HL-60 (cell line): Measurements from ENCODE around the gene KSR2.

Experiments used
- DNase-seq, 2 experiments: peaks; one replicate each; pipeline ENCODE4 v3.0.0-alpha.2; 2010 to 2020; ENCODE audit warnings: low read depth in 1 of 2, low spot score in 1 of 2
- H3K27ac ChIP-seq: fragments of 250-450 bp; sonication (Bioruptor Pico); replicated peaks from 2 replicates; pipeline ENCODE4 v1.5.1; 2020; ENCODE audit warnings: mild to moderate bottlenecking, moderate library complexity
- H3K27me3 ChIP-seq: fragments of 250-450 bp; sonication (Bioruptor Pico); 2 replicates; pipeline ENCODE4 v1.5.1; 2021; ENCODE audit warnings: mild to moderate bottlenecking, moderate library complexity; ENCODE audit not compliant: insufficient read depth, poor library complexity, severe bottlenecking
- H3K4me3 ChIP-seq: replicated peaks from 2 replicates; pipeline ENCODE4 v1.5.1; 2011; ENCODE audit warnings: mild to moderate bottlenecking, control low read depth, low read length; ENCODE audit not compliant: insufficient read depth
- CTCF ChIP-seq: IDR thresholded peaks from one replicate; pipeline ENCODE4 v1.5.1; 2011; ENCODE audit warnings: low read length, control low read depth, inconsistent platforms; ENCODE audit not compliant: insufficient read depth
- GABPA ChIP-seq: IDR thresholded peaks from 2 replicates; pipeline ENCODE4 v1.6.1; 2012; ENCODE audit warnings: low read depth
- POLR2AphosphoS5 ChIP-seq: IDR thresholded peaks from 2 replicates; pipeline ENCODE4 v1.6.1; 2012; ENCODE audit warnings: low read depth
- REST ChIP-seq: IDR thresholded peaks from 2 replicates; pipeline ENCODE4 v1.6.1; 2012; ENCODE audit warnings: low read depth; ENCODE audit not compliant: insufficient replicate concordance
- SPI1 ChIP-seq: IDR thresholded peaks from 2 replicates; pipeline ENCODE4 v1.6.1; 2012; ENCODE audit warnings: low read depth, mild to moderate bottlenecking, borderline replicate concordance

The KSR2 gene

GRCh38 chr12:117904051-117904450 lies 64.7 kb downstream of the KSR2 start:
- Histone ChIP-seq H3K27ac (no peak overlapping the region), H3K27me3 (no peaks in the 10 kb centered on the region), H3K4me3 (no peak overlapping the region)
- TF ChIP-seq REST, result no peak
- no peak for TF ChIP-seq POLR2AphosphoS5
- no peak for DNase-seq

DNA sequence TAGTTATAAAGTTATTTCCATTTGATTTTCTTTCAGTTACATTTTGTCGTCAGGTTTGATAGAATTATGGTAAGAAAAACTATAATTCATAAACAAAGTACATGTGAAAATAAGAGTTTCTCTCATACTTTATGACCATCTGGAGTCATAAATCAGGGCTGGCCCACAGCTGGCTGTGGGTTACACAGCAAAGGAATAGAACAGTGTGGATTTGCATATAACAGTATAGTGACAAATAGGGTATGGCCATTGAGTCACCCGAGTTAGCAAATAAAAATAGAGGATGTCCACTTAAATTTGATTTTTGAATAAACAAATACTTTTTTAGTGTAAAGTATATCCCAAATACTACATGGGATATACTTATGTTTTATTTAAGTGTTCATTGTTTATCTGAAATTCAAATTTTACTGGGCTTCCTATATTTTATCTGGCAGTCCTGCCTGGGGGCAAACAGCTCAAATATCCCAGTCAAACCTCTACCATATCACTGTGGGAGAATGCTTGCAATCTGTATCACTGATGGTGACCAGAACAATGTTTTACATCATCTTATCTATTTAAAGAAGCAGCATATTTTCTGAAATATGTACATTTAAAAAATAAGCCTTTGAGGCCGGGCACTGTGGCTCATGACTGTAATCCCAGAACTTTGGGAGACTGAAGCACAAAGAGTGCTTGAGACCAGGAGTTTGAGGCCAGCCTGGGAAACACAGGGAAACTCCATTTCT lies 65.5 kb downstream of the KSR2 start:
- no peak overlapping the region for H3K4me3 ChIP-seq
- no peak for TF ChIP-seq REST
- TF ChIP-seq POLR2AphosphoS5, result no peak
- TF ChIP-seq SPI1, result no peak
- no peak for TF ChIP-seq GABPA
- TF ChIP-seq CTCF, result no peak
- DNase-seq, result no peak
- no peaks in the 10 kb centered on the region for H3K27me3 ChIP-seq
- H3K27ac ChIP-seq, result no peak overlapping the region

DNA sequence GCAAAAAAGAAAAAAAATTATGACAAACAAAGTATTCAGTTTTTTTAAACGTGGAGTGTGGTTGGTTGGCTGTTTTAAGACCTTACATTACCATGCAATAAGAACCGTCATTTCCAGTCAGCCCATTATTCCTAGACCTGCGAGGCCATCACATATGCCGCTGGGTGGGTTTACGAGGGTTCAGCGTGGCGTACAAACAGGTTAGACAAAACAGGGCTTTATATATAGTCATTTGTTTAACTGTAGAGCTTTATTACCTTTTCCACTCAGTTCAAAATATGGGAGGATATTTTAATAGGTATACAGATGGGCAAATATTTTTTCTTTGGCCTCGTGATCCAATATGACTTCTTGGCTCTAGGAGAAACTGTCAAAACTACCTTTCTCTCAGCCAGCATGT lies 67.2 kb downstream of the KSR2 start:
- Histone ChIP-seq H3K27ac (no peak overlapping the region), H3K27me3 (no peaks in the 10 kb centered on the region), H3K4me3 (no peak overlapping the region)
- TF ChIP-seq SPI1 (no peak), CTCF (no peak), REST (no peak), POLR2AphosphoS5 (no peak), GABPA (no peak)
- DNase-seq, result no peak
